Iris pigment epithelial cell (primary cell): Measurements from ENCODE around the gene C19orf67.
"Not testable (repeated sequence)": the region's sequence is repeated elsewhere in the genome, so short reads cannot be mapped to it uniquely, and the experiment has no call there.

Experiments used
- DNase-seq: peaks from one replicate; pipeline ENCODE4 v3.0.0-alpha.2; 2011; ENCODE audit warnings: low read depth

Gene C19orf67

GRCh38 chr19:14056069-14056666, 29.4 kb downstream of the C19orf67 start:
- no peak for DNase-seq

- no peak for DNase-seq
Measured at GRCh38 chr19:14055396-14055795, 30.2 kb downstream of the C19orf67 start.

- no peak for DNase-seq
Measured at GRCh38 chr19:14054721-14055120, 30.9 kb downstream of the C19orf67 start.

- no peak for DNase-seq
Measured at GRCh38 chr19:14054099-14054498, 31.5 kb downstream of the C19orf67 start.

- no peak for DNase-seq
Measured at GRCh38 chr19:14053500-14053899, 32.1 kb downstream of the C19orf67 start.

GRCh38 chr19:14053032-14053431, 32.6 kb downstream of the C19orf67 start:
- DNase-seq, result no peak

- DNase-seq, result no peak
Measured at GRCh38 chr19:14052470-14052869, 33.1 kb downstream of the C19orf67 start.

- no peak for DNase-seq
Measured at GRCh38 chr19:14051980-14052379, 33.6 kb downstream of the C19orf67 start.

GRCh38 chr19:14050961-14051360, 34.6 kb downstream of the C19orf67 start:
- DNase-seq, result not testable (repeated sequence)

- DNase-seq, result no peak
Measured at GRCh38 chr19:14050512-14050911, 35.1 kb downstream of the C19orf67 start.

GRCh38 chr19:14048443-14049153, 37.0 kb downstream of the C19orf67 start:
- peak; percentile 21 for DNase-seq

- not testable (repeated sequence) for DNase-seq
Measured at GRCh38 chr19:14047866-14048265, 37.7 kb downstream of the C19orf67 start.

GRCh38 chr19:14042659-14043608, 42.6 kb downstream of the C19orf67 start:
- DNase-seq, result peak; percentile 65

- DNase-seq, result no peak
Measured at GRCh38 chr19:14039181-14039580, 46.4 kb downstream of the C19orf67 start.

GRCh38 chr19:14035706-14036105, 49.9 kb downstream of the C19orf67 start:
- DNase-seq, result no peak

- not testable (repeated sequence) for DNase-seq
Measured at GRCh38 chr19:14035159-14035558, 50.4 kb downstream of the C19orf67 start.

GRCh38 chr19:14033946-14034345, 51.6 kb downstream of the C19orf67 start:
- no peak for DNase-seq

- DNase-seq, result peak; percentile 54
Measured at GRCh38 chr19:14031719-14032480, 53.7 kb downstream of the C19orf67 start, which contains the start of gene IL27RA. Gene IL27RA, plus strand, starts transcription at chr19:14031762. Its CDS starts 111 bp downstream, at chr19:14031873.
